Left ventricle myocardium inferior (tissue), 1 donor: ENCODE measurements around the gene SLC29A4. TPM values are rescaled to one million over a fixed set of nuclear protein-coding genes. Genes with fewer than 3 reads are reported as not detected.

Source experiments
- DNase-seq: peaks from one replicate; pipeline ENCODE4 v3.0.0-alpha.2; 2020
- H3K27ac ChIP-seq: fragments of 200-600 bp; replicated peaks from 2 replicates; pipeline ENCODE4 v1.8.0; 2021
- H3K27me3 ChIP-seq: fragments of 200-600 bp; 2 replicates; pipeline ENCODE4 v1.8.0; 2021; ENCODE audit warnings: low read depth
- H3K36me3 ChIP-seq: fragments of 200-600 bp; 2 replicates; pipeline ENCODE4 v1.8.0; 2021
- H3K4me1 ChIP-seq: fragments of 200-600 bp; 2 replicates; pipeline ENCODE4 v1.8.0; 2021
- H3K4me3 ChIP-seq: fragments of 200-600 bp; 2 replicates; pipeline ENCODE4 v1.8.0; 2021; ENCODE audit warnings: mild to moderate bottlenecking, moderate library complexity
- H3K9me3 ChIP-seq: fragments of 200-600 bp; replicated peaks from 2 replicates; pipeline ENCODE4 v1.8.0; 2021
- CTCF ChIP-seq: fragments of 200-600 bp; IDR thresholded peaks from 2 replicates; pipeline ENCODE4 v1.8.0; 2021; ENCODE audit warnings: antibody characterized with exemption, mild to moderate bottlenecking, borderline replicate concordance
- intact Hi-C: fragments of 100-400 bp; cut with micrococcal nuclease; formaldehyde crosslinking; loops from one replicate; pipeline ENCODE4 v1.11.0; 2022
- total RNA-seq: library from RNA; stranded (reverse); fragmentation: NEBNext Ultra II Directional; extraction: Animal tissue kit (Norgen Biotek cat#: 25700); gene quantifications from one replicate; pipeline ENCODE4 v1.2.1, GENCODE V29; 2021
- donor health status: DM: no; HTN: yes; CAD: no; lungs with severe emphysema.

Gene SLC29A4
- total RNA-seq, 1 donor from 2014 or later: 3.7 TPM

DNA sequence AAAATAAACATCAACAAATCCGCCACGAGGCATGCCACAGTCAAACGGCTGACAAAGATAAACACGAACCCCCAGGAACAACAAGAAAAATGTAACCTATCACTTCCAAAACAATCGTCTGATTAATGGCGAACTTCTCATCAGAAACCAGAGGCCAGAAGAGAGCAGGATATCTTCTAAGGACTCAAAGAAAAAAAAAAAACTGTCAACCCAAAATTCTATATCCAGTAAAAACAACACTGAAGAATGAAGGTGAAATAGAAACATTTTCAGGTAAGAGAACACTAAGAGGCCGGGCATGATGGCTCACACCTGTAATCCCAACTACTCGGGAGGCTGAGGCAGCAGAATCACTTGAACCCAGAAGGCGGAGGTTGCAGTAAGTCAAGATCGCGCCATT, 54.3 kb downstream of the SLC29A4 start:
- Histone ChIP-seq H3K27ac (no peak overlapping the region), H3K27me3 (no peaks in the 10 kb centered on the region), H3K36me3 (peaks cover 82% of the 10 kb centered on the region), H3K4me1 (no peaks in the 10 kb centered on the region), H3K9me3 (peaks cover 39% of the 10 kb centered on the region), H3K4me3 (no peak overlapping the region)
- intact Hi-C loops: no loop called here
- no peak for TF ChIP-seq CTCF
- no peak for DNase-seq

DNA sequence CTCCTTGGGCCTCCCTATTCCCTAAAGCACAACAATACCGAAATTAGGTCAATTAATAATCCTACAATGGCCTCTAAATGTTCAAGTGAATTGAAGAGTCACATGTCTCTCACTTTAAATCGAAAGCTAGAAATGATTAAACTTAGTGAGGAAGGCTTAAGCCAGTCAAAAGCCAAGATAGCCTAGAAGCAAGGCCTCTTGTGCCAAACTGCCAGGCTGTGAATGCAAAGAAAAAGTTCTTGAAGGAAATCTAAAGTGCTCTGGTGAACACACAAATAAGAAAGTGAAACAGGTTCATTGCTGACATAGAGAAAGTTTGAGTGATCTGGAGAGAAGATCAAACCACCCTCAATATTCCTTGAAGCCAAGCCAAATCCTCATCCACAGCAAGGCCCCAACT, 57.2 kb downstream of the SLC29A4 start:
- TF ChIP-seq CTCF: no peak
- Histone ChIP-seq H3K27me3 (no peaks in the 10 kb centered on the region), H3K9me3 (peaks cover 68% of the 10 kb centered on the region), H3K4me1 (no peaks in the 10 kb centered on the region), H3K27ac (no peak overlapping the region), H3K4me3 (no peak overlapping the region), H3K36me3 (peaks cover 95% of the 10 kb centered on the region)
- DNase-seq: no peak
- intact Hi-C loops: no loop called here

GRCh38 chr7:5342631-5343030, 59.9 kb downstream of the SLC29A4 start:
- H3K36me3 ChIP-seq: peaks cover 92% of the 10 kb centered on the region
- H3K4me3 ChIP-seq: no peak overlapping the region
- no peak for DNase-seq
- no peak overlapping the region for H3K27ac ChIP-seq
- no peak for TF ChIP-seq CTCF
- no peaks in the 10 kb centered on the region for H3K4me1 ChIP-seq
- H3K27me3 ChIP-seq: no peaks in the 10 kb centered on the region
- intact Hi-C loops: no loop called here
- peaks cover 55% of the 10 kb centered on the region for H3K9me3 ChIP-seq

GRCh38 chr7:5343884-5344283, 61.1 kb downstream of the SLC29A4 start:
- DNase-seq: no peak
- H3K4me1 ChIP-seq: no peaks in the 10 kb centered on the region
- H3K27ac ChIP-seq: no peak overlapping the region
- intact Hi-C loops: no loop called here
- no peak overlapping the region for H3K4me3 ChIP-seq
- TF ChIP-seq CTCF: no peak
- no peaks in the 10 kb centered on the region for H3K27me3 ChIP-seq
- peaks cover 47% of the 10 kb centered on the region for H3K9me3 ChIP-seq
- peaks cover 91% of the 10 kb centered on the region for H3K36me3 ChIP-seq

DNA sequence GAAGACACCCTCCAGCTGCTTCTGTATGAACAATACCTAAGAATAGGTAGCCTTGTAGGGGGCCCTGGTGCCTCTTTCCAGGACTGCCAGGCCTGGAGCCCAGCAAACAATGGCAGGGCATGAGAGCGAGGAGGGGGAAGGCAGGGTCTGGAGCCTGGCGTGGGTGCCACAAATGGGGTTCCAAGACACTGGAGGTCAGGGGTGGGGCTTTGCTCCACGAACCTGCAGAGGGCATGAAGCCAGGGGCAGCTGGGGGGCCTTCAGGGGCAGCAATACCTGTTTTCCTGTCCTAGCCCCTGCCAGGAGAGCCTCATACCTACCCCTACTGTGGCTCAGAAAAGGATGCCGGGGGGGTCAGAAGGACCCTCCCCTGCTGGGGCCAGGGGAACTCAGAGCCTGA, 61.6 kb downstream of the SLC29A4 start:
- Histone ChIP-seq H3K4me1 (peaks cover 4% of the 10 kb centered on the region), H3K36me3 (peaks cover 91% of the 10 kb centered on the region), H3K27me3 (no peaks in the 10 kb centered on the region), H3K9me3 (peaks cover 47% of the 10 kb centered on the region), H3K4me3 (no peak overlapping the region), H3K27ac (no peak overlapping the region)
- no peak for DNase-seq
- no peak for TF ChIP-seq CTCF
- intact Hi-C loops: no loop called here

DNA sequence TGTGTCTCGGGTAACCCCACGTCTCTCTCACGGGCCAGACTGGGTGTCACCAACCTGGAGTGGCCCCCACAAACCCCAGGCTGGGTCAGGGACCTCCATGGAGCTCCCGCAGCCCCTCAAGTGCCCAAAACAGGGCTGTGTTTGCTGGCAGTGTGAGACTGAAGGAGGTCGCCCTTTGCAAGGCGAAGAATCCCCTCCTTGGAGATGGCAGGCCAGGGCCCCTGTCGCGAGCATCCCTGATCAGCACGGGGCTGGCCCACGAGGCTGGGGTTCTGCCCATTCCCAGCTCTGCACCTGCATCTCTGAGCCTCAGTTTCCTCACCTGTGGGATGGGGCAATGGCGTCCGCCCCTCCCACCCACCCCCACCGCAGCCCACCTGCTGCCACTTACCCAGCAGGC, 62.4 kb downstream of the SLC29A4 start:
- peaks cover 47% of the 10 kb centered on the region for H3K9me3 ChIP-seq

More for the DNA sequence above, 62.4 kb downstream of the SLC29A4 start:
- Histone ChIP-seq H3K36me3 (peaks cover 86% of the 10 kb centered on the region), H3K27ac (no peak overlapping the region), H3K4me1 (peaks cover 7% of the 10 kb centered on the region), H3K4me3 (no peak overlapping the region), H3K27me3 (no peaks in the 10 kb centered on the region)
- no peak for TF ChIP-seq CTCF
- no peak for DNase-seq
- intact Hi-C loops: no loop called here
